HL-60/S4 treated with phorbol 12-myristate 13-acetate at 8.2 ng/mL for 4 days and 3 days (cell line): Measurements from ENCODE around the gene NUMBL.

Source experiments
- in situ Hi-C: fragments of 300-500 bp; cut with MboI; formaldehyde crosslinking; loops from 2 replicates; pipeline ENCODE4 v1.15.0; 2022; ENCODE audit warnings: low sequenced_read_pairs

NUMBL gene

DNA sequence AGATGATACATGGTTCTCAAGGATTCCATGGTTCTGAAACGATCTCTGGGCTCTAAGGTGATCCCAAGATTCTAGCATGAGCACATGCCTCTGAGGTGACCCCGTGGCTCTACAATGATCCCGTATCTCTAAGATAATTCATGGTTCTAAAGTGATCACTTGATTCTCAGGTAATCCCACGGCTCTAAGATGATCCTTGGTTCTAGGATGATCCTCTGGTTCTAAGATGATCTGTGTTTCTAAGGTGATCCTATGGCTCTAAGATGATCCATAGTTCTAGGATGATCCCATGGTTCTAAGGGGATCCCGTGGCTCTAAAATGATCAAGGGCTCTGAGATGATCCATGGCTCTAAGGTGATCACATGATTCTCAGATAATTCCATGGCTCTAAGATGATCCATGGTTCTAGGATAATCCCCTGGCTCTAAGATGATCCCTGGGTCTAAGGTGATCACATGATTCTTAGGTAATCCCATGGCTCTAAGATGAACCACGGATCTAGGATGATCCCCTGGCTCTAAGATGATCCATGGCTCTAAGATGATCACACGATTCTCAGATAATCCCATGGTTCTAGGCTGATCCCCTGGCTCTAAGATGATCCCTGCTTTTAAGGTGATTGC is 21.3 kb downstream of the NUMBL start:
- in situ Hi-C loops, result loop anchor here (25.0 kb wide), 2 partner anchors 468 to 593 kb away; partner anchors contain the start of gene HNRNPUL1

DNA sequence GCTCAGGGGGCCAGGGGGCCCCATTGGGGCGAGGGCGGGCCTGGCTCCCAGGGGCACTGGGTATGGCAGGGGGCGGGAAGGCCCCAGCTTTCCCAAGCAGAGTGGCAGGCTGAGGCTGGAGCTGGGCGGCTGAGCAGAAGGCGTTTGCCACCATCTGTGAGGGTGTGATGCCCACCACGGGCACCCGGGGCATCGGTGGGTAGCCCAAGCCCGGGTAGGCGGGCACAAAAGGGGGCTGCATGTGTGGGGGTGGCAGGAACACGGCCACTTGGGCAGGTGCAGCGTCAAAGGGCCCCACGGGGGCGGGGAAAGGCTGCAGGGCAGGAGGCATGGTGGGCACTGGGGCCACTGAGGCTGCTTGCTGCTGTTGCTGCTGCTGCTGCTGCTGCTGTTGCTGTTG is 22.8 kb downstream of the NUMBL start:
- in situ Hi-C loops, result loop anchor here (25.0 kb wide), 2 partner anchors 470 to 595 kb away; partner anchors contain the start of gene HNRNPUL1

DNA sequence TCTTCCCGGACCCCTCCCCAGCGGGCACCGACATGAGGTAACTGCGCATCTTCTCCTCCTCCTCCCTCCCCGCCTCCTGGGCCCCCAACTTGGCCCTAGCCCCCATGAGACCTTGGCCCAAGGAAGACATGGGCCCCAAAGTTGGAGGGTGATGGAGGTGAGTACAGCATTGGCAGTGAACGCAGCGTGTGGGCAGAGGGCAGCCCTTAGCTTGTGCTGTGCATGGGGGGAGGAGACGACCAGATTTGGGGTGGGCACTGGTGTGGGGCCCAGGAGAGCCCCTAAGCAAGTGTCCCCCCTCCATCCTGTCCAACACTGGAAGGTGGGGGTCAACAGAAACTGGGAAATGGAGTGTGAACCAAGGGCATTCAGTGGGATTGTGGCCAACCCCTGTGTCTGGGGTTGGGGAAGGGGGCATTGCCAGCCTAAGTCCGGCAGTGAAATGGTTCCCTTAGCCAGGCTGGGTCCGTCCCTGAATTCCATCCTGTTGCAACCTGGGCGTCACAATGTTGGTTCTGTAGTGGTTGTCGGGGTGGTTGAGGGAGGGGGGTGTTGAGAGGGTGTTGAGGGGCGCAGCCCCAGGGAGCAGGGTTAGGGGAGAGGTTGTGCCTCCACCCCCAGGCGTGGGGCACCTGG is 23.5 kb downstream of the NUMBL start:
- in situ Hi-C loops, result loop anchor here (25.0 kb wide), 2 partner anchors 470 to 595 kb away; partner anchors contain the start of gene HNRNPUL1

DNA sequence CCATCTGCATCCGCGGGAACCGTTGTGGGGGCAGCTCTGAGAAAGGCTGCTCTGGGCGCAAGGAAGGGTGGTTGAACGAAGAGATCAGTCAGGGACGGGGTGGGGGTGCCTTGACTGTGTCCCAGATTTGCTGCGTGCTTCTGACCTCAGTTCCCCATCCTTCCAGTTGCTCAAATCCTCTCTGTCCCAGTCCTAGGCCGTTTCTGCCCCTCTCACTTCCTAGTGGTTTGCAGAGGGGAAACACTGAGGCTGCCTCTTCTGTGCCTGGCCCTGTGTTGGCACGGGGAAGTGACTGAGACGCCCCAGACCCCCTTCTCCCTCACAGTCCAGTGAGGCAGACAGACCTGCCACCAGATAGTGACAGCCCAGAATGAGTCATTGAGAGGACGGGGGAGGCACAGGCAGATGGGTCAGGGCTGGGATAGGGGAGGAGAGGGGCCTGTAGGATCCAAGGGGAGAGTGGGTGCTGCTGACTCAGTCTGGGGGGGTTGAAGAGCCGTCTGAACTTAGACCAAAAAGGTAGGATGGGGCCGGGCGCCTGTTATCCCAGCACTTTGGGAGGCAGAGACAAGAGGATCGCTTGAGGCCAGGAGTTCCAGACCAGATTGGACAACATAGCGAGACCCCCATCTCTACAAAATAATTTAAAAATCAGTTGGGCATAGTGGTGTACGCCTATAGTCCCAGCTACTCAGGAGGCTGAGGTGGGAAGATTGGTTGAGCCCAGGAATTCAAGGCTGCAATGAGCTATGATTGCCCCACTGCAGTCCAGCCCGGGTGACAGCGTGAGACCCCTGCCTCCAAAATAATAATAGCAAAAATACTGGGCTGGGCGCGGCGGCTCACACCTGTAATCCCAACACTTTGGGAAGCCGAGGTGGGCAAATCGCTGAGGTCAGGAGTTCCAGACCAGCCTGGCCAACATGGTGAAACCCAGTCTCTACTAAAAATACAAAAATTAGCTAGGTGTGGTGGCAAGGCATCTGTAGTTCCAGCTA is 26.5 kb downstream of the NUMBL start:
- in situ Hi-C loops, result loop anchor here (25.0 kb wide), 2 partner anchors 473 to 598 kb away; partner anchors contain the start of gene HNRNPUL1

DNA sequence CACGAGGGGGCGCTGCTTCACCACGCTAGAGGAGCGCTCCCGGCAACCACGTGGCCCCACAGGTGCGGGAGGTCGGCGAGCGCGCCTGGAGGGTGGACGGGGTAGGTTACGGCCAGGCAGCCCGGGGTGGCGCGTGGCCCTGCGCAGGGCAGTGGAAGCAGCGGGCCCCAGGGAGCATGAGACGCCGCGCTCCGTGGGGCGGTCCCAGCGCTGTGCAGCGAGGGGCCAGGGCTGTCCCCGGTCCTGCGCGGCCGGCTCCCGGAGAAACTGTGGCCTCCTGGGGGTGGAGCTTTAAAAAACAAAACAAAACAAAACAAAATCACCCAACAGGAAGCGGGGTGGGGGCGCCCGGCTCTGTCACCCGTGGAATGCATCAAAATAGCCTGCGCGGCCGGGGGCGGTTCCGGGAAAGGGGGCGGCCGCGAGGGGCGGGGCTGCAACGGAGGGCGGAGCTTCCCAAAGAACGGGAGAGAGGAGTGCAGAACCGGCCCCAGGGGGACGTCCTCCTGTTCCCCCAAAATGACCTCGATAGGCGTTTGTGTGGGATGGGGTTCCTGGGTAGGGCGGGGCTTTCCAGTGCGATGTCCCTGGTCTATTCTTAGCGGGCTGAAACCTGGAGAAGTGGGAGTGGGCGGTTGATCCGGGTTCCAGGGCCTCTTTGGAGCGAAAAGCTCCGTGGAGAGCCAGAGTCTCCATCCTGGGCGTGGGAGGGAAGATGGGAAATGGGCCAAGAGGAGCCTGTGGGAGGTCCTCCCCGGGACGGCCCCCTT is 27.3 kb downstream of the NUMBL start:
- in situ Hi-C loops, result loop anchor here (25.0 kb wide), 2 partner anchors 474 to 599 kb away; partner anchors contain the start of gene HNRNPUL1

DNA sequence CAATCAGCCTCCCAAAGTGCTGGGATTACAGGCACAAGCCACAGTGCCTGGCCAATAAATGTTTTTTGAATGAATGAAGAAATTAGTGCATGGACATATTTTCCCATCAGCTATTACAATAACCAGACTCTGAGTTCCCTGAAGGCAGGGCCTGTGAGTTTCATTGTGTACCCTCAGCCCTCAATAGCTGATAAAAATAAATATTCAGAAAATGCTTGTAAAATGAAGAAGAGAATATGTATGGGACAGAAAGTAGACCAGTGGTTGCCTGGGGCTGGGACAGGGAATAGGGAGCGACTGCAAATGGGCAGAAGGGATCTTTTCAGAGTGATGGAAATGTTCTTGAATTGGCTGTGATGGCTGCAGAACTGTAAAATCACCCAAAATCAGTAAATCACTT is 28.8 kb downstream of the NUMBL start:
- in situ Hi-C loops, result loop anchor here (25.0 kb wide), 2 partner anchors 476 to 601 kb away; partner anchors contain the start of gene HNRNPUL1

DNA sequence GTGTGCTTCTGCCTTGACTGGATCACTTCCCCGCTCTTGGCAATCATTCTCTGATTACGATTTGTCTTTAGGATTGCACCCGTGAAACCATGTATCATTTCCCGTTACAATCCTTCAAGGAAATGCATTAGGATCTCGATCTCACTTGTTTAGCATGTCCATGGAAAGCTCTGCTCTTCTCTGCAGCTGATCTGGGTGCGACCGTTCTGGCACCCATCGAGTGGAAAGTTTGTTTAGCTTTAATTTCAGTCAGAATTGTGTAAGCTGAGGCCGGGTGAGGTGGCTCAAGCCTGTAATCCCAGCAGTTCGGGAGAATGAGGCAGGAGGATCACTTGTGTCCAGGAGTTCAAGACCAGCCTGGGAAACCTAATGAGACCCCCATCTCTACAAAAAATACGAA is 30.9 kb downstream of the NUMBL start:
- in situ Hi-C loops, result loop anchor here (25.0 kb wide), 2 partner anchors 478 to 603 kb away; partner anchors contain the start of gene HNRNPUL1

DNA sequence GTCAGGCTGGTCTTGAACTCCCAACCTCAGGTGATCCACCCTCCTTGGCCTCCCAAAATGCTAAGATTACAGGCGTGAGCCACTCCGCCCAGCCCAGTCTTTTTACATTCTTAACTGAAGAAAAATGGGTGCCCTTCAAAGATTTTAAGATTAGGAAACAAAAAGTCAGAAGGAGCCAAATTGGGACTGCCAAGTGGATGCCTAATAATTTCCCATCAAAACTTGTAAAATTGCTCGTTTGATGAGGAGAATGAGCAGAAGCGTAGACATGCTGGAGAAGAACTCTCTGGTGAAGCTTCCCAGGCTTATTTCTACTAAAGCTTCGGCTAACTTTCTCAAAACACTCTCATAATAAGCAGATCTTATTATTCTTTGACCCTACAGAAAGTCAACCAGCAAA is 31.3 kb downstream of the NUMBL start:
- in situ Hi-C loops, result loop anchor here (25.0 kb wide), 2 partner anchors 478 to 603 kb away; partner anchors contain the start of gene HNRNPUL1

DNA sequence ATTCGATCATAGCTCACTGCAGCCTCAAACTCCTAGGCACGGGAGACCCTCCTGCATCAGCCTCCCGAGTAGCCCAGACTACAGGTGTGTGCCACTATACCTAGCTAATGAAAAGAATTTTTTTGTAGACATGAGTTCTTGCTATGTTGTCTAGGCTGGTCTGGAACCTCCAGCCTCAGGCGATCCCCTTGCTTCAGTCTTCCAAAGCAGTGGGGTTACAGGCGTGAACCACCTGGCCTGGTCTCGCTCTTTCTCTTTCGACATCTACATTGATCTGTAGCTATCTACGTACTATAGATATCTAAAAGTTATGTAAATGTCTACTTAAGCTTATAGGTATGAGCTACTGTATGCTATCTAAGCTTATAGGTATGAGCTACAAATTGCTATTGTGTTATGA is 32.4 kb downstream of the NUMBL start:
- in situ Hi-C loops, result loop anchor here (25.0 kb wide), 2 partner anchors 479 to 604 kb away; partner anchors contain the start of gene HNRNPUL1

DNA sequence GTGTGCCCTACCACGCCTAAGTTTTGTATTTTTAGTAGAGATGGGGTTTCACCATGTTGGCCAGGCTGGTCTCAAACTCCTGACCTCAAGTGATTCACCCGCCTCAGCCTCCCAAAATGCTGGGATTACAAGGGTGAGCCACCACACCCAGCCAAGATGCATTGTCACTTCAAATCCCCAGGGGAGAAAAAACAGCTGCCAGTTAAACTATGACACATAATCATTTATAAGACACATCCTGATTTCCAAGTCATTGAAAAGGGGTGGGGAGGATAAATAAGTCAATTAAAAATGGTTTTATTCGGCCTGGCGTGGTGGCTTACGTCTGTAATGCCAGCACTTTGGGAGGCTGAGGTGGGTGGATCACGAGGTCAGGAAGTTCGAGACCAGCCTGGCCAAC is 34.8 kb downstream of the NUMBL start:
- in situ Hi-C loops, result loop anchor here (25.0 kb wide), 2 partner anchors 482 to 607 kb away; partner anchors contain the start of gene HNRNPUL1

DNA sequence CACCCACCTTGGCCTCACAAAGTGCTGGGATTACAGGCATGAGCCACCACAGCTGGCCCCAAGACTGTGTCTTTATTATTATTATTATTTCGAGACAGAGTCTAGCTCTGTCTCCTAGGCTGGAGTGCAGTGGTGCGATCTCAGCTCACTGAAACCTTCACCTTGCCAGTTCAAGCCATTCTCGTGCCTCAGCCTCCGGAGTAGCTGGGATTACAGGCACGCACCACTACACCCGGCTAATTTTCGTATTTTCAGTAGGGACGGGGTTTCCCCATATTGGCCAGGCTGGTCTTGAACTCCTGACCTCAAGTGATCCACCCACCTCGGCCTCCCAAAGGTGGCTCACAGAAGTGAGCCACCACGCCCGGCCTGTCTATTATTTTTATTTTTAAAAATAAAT is 38.1 kb downstream of the NUMBL start:
- in situ Hi-C loops, result loop anchor here (25.0 kb wide), 2 partner anchors 485 to 610 kb away; partner anchors contain the start of gene HNRNPUL1

DNA sequence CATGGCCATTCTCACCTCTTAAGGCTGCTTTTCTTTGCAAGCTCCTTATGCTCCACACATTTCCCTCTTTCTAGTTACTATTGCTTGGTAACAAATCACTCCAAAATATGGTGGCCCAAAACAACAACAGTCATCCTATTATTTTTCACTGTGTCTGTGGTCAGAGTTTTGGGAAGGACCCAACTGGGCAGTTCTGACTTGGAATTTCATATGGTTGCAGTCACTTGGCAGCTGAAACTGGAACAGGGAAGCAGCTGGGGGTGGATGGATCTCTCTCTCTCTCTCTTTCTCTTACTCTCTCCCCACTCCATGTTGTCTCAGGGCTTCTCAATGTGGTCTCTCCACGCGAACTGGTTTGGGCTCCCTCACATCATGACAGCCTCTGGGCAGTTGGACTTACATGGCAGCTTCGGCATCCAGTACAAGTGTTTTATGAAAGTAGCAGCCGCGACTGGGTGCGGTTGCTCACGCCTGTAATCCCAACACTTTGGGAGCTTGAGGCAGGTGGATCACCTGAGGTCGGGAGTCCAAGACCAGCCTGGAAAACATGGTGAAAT is 39.6 kb downstream of the NUMBL start:
- in situ Hi-C loops, result loop anchor here (25.0 kb wide), 2 partner anchors 486 to 611 kb away; partner anchors contain the start of gene HNRNPUL1

DNA sequence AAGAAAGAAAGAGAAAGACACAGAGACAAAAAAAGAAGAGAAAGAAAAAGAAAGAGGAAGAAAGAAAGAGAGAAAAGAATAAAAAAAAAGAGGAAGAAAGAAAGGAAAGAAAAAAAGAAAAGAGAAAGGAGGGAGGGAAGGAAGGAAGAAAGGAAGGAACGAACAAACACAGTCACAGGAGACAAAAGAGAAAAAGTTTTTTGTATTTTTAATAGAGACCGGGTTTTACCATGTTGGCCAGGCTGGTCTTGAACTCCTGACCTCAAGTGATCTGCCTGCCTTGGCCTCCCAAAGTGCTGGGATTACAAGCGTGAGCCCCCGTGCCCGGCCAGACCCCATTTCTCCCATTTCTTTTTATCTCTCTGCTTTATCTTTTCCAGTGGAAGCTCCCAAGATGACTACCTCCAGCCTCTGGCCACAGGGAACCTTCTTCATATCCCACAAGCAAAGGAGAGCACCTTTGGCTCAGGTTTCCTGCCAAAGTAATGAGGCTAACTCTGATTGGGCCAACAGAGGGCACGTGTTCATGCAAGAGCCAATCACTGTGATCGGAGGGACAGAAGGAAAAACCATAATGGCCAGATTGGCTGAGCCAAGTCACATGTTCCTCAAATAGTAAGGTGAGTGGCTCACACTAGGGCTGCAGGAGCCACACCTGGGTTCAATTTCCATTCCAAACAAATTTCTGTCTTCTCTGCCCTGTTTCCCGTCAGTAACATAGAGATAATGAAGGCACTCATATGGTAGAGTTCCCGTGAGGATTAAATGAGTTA is 40.4 kb downstream of the NUMBL start:
- in situ Hi-C loops, result loop anchor here (25.0 kb wide), 3 partner anchors 338 to 612 kb away; partner anchors contain the start of gene HNRNPUL1

DNA sequence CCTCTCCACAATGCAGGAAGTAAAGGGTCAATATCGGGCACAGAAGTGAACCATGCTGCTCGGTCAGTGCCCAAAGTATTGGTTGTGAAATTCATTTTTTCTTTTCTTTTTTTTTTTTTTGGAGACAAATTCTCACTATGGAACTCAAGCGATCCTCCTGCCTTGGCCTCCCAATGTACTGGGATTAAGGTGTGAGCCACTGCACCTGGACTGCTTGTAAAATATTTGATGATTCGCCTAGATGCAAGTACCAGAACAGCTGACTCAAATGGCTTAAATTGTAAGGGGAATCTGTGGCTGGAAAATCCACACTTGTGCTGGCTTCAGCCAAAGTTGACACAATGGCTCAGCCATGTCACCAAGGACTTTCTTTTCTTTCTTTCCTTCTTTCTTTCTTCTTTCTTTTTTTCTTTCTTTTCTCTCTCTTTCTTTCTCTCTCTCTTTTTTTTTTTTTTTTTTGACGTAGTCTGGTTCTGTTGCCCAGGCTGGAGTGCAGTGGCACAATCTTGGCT is 43.7 kb downstream of the NUMBL start:
- in situ Hi-C loops, result loop anchor here (25.0 kb wide), 1 partner anchor 334 kb away; no protein-coding TSS in a partner anchor

DNA sequence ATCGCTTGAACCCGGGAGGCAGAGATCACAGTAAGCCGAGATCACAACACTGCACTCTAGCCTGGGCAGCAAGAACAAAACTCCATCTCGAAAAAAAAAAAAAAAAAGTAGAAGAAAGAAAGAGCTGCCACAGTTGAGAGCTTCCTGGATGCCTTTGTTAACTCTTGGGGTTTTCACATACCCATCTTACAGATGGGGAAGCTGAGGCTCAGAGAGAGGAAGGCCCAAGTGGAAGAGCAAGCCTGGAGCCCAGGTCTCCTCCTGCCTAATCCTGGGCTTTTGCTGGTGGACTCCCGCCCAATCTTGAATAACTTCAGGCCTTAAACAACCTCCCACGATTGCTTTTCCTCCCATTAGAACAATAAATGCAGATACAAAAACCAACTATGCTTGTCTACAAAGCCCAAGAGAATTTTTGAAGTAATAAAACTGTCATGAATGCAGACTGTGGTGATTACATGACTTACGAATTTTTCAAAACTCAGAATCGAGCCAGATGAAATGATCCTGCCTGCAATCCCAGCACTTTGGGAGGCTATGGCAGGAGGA is 47.6 kb downstream of the NUMBL start:
- in situ Hi-C loops, result loop anchor here (25.0 kb wide), 1 partner anchor 331 kb away; no protein-coding TSS in a partner anchor

DNA sequence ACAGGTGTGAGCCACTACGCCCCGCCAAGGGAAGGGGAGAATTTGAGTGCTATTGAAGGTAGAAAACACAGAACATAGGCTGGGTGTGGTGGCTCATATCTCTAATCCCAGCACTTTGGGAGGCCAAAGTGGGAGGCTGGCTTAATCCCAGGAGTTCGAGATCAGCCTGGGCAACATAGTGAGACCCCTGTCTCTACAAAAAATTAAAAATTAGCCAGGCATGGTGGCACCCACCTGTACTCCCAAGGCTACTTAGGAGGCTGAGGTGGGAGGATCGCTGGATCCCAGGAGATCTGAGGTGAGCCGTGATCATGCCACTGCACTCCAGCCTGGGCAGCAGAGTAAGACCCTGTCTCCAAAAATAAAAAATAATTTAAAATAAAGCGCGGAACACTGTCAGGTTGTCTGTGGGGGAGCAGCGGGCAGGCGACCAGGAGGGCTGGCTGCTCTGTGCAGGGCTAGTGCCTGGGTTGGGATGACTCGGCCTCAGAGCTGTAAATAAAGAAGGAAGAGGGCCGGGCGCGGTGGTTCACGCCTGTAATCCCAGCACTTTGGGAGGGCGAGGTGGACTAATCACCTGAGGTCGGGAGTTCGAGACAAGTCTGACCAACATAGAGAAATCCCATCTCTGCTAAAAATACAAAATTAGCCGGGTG is 48.3 kb downstream of the NUMBL start:
- in situ Hi-C loops, result loop anchor here (25.0 kb wide), 1 partner anchor 330 kb away; no protein-coding TSS in a partner anchor

DNA sequence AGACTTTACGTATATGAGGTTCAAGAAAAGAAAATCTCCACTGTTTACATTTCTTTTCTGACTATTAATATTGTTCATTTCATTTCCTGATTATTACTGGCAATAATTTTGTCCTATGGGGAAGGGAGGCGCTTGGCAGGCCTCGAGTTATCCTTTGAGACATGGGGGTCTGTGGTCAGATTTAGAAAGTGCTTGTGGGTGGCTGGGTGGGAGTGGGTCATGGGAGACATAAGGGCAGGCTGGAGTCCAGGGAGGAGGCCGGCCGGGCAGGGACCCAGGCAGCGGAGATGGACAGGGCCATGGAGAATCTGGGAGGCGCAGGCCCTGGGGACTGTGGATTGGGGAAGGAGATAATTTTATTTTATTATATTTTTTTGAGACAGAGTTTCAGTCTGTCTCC is 49.2 kb downstream of the NUMBL start:
- in situ Hi-C loops, result loop anchor here (25.0 kb wide), 1 partner anchor 329 kb away; no protein-coding TSS in a partner anchor
